Activated gamma-delta T cell treated with Interleukin-2 at 50 U/mL for 16 hours (primary cell): ENCODE measurements around the gene GALNT14.

Experiments used
- DNase-seq: peaks from one replicate; pipeline ENCODE4 v3.0.0-alpha.2; 2020

GALNT14 gene

DNA sequence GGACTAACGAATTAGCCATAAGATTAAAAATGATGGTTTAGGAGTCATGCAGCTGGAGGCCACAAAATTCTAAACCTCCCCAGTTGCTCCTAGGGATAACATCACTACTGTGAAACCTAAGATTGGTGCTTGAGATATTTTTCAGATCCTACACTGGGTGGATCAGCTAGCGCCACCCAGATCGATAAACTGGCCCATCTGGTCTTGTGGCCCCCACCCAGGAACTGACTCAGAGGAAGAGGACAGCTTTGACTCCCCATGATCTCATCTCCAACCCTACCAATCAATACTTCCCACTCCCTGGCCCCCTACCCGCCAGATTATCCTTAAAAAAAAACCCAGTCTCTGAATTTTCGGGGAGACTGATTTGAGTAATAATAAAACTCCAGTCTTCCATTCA is 5.5 kb downstream of the GALNT14 start:
- no peak for DNase-seq

DNA sequence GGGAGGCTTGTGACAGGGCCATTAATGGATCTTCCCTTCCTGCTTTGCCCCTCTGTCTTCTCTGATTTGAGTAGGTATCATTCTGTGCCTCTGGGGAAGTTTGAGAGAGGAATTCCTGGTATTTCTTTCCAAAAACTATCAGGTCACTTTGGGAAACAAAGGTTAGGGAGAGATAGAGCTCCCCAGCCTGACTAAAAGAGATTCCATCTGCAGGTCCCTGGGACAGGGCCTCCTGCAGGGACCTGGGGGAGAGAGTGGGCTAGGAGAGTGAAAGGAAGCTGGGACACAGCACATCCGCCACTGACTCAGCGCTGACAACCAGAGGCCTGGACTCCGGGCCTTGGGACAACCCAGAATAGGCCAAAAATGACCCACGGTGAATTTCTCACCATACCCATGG is 6.4 kb downstream of the GALNT14 start:
- DNase-seq: no peak

DNA sequence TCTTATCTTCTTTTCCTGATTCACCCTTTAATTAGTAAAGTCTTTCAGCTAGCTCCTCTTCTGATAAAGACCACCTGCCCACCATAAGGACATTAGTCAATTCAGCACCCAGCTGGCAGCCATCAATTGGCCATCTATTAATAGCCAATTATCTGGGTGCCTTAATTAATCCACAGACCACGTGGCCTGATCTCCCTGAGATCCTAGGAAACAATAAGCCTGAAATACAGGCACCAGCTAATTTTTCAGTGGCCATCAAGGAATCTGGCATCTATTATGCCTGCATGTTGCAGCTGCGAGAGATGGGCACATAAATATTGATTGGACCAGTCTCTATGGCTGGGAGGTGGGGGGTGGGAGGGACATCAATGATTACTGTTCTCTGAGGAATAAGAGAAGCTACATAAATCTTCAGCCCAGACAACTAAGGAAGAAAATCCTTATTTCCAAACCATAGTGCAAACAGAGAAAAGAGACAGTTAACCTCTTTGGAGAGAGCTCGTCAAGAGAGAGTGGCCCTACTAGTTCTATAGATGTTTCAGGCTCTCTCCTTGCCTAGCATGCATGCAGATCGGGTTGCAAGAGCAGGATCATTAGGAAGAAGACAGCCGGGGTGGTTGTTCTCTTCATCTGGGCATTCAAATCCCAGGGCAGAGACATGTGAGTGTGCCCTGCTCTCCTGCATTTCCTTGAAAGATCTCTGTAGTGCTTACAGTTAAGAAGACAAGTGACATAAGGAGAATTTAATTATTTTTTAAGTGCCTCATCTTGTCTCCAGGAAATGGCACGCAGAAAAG is 8.7 kb downstream of the GALNT14 start:
- DNase-seq: no peak

DNA sequence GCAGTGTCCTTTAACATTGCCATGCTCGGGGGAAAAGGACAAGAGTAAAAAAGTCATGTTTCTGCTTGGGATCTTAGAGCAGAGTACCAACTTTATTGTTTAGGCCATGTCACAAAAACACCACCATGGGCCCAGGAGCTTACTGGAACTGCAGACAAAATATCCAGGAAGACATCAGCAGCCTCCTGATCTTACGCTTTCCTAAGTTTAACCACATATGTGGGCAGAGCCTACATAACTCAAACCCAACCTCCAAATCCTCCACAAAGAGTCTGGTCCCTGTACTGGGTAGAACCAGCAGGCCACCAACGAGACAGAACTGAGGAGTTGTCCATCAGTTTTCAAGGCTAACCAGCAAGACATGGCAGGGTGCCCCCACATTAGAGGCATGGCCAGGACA is 10.3 kb downstream of the GALNT14 start:
- no peak for DNase-seq

DNA sequence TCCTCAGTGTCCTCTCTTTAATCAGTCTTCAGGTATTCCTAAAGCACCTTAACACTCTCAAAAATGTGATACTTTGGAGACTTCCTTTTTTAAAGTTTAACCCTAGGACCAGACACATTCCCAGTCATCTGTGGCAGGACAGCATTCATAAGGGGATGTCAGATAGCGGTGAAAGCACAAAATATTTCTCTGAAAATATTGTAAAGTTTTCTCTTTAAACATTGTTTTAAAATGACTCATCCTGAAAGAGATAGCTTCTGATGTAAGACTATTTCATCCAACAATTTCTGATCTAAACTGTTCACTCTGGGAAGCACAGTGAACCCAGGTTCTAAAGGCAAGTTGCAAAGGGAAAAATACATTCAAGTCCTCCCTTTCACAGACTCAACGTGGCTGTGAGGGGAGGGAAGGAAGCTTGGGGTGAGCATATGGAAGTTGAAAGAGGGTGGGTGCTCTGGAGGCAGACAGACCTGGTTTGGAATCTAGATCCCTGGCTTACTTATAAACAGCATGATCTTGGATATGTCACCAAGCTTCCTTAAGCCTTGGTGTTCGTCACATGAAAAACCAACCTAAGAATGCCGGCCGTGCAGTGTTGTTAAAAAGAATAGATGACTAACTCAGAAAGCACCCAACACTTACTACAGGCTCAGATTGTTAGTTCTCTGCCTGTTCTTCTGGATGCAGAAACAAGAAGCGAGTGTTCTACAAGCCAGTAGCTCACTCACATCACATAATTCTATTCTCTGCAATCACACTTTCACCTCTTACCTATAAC is 12.1 kb downstream of the GALNT14 start:
- DNase-seq: no peak

DNA sequence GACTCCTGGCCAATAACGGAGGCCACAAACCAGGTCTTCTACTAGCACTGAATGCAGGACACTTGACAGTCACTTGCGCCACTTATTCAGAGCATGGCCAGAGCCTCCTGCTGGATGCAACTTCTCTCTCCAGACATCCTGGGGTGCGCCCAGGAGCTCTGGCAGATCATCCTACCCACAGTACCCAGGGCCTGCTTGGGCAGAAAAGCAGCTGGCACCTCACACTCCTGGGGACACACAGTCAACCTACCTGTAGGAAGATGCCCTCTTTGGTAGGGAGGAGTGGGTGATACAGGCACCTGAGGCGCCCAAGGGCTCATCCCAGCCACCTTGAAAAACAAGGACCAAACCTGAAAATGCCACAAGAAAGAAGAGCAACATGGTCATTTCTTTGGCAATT is 13.3 kb downstream of the GALNT14 start:
- DNase-seq: no peak

DNA sequence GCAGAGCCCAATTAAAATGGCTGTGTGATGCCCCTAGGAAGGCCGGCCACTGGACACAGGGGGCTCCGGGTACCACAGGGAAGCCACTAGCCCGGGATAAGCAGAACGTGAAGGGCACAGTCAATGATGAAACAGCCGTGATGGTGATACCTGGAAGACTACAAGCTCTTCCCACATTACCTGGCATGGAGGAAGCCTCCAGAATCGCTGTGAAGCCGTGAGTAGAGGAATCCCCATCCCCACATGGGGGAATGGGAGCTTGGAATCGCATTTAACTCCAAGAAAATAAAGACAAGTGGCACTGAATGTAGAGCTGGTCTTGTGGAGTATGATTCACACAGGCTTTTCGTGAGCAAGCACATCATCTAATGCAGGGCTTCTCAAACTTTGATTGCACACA is 16.1 kb downstream of the GALNT14 start:
- no peak for DNase-seq

DNA sequence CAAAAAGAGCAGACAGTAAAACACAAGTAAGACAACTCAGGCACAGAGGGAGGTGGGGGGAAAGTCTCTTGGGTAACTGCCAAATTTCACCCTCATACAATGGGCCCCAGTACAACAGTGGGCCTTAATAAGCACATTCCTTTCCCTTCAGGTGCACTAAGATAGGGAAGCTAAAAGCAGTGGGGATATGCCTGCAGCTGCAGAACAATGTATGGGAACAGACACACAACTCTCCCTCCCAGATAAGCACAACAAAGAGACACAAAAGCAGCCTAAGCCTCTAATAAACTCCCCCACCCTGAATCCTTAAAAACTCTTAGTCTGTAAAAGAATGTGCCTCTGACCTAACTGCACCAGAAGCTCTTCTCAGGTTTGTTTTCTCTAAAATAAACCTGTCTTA is 24.5 kb downstream of the GALNT14 start:
- DNase-seq: no peak

DNA sequence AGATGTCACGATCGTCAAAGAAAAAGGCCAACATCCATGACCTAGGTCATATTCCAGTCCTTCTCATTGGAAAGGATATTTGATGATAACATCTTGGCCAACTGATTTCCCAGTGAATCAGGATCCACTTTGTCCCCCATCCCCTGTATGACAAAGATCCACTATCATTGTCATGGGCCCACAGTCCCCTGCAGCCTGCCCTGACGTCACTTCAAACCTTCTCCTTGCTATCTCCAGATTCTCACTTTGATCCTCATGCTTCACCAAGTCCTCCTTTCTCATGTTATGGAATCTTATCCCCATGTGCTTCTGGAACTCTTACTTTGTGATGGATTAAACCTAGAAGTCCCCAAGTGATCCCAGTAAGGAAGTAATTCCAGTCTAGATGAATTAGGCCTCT is 25.7 kb downstream of the GALNT14 start:
- no peak for DNase-seq

DNA sequence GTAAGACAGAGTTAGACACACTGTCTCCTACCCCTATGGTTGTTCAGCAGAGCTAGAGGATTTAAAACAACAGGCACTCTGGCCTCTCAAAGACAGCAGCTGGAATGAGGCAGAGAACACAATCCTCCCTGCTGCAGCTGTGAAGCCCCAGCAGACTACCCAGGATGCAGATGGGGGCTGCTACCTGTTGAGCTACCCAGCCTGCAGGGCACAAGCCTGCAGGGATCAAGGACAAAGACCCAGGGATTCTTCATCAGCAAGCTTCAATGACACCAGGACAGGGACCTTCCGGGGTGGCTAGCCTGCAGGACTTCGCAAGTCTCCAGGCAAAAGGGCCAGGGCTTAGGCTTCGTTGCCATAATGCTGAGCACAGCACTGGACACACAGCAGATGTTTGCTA is 27.2 kb downstream of the GALNT14 start:
- DNase-seq: no peak

DNA sequence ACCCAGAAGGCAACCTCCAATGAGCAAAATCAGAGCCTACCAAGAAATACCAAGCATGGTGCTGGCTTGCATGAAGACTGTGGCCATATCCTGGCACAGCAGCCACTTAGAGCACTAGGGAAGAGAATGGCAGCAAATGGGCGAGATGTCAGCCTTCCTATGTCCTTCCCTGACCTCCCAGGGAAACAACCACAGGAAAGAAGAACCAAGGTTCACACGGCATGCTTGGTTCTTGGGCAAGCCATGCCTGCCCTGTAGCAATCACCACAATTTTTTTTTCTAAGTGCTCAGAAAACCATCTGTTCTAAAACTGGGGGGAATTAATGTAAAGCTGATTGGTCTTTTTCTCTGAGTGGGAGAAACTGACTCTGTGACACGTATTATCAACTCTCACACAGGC is 27.8 kb downstream of the GALNT14 start:
- DNase-seq: no peak

DNA sequence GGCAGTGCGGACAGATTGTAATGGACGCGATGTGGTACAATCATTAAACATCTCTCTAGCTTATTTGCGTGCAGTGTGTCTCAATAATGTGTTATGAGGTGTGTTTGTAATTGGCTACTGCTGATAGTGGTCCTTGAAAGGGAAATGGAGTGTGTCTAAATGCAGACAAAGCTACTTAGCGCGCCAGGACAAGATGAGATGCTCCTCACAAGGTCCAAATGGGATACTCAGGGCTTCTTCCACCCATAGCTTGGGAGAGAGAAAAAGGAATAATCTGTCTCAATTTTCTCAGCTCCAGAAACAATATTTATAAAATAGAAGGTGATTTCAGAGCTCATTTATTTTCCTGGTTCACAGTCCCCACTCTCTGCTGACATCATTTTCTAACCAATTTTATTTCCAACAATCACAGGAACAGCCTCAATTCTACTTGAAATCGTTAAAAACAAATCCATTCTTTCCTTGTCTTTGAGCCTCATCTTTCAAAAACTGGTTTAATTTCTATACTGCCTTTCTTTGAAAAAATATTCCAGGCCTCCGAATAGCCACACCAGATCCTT is 28.5 kb downstream of the GALNT14 start:
- DNase-seq: no peak

DNA sequence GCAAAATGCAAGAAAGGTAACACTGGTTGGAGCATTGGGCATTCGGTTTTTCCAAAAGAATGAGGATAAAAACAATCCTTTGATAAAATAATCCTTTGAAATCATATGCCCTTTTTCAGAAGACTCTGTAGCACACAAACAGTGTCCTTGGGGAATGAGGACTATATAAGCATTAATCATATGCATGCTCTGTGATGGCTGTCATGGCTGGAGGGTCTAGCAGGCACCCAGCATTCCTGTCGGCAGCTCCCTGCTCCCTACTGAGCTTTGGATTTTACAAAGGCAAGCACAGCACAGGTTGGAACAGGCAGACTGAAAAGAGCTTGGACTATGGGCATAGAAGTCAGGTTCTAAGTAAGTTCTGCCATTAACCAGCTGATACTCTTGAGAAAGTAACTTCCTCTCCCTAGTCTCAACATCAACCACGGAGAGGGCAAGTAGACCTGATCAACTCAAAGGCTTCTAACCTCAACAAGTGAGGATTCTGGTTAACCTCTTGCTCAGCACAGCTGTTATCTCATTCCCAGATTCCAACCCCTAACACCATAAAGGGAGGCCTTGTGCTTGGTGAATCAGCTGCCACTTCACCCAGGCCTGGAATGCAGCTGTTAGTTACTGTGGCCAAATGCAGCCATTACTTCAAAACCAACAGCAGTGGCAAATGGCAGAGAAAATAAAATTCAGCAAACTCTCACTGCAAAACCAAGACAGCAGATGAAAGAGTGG is 29.5 kb downstream of the GALNT14 start:
- DNase-seq: no peak

DNA sequence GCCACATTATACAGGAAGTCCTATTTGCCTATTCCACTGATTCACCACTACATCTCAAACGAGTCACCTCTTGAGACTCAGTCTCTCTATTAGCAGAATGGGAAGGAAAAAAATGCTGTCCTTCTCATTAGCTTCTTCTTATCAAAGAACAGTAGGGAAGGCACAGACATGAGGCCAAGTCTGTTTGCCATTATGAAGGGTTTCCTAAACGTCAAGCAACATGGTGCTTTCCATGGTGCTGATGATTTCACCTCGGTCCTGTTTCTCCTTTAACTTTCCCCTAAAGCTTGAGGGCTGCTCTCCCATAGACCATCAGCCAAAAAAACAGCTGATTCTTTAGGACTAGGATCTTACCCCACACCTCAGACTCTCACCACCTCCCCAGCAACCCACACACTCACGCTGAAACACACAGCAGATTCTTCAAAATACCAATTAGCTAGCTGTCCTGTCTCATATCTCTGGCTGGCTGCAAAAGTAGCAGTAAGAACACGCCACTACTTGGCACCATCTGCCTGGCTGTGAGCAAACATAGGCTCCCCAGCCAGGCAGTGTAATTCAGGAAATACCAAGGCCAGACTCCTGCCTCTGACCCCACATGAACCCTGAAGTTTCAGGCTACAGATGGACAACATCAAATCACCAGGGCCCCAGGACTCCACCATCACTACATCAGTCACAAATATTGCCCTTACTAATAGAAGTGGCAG is 30.5 kb downstream of the GALNT14 start:
- DNase-seq: no peak

DNA sequence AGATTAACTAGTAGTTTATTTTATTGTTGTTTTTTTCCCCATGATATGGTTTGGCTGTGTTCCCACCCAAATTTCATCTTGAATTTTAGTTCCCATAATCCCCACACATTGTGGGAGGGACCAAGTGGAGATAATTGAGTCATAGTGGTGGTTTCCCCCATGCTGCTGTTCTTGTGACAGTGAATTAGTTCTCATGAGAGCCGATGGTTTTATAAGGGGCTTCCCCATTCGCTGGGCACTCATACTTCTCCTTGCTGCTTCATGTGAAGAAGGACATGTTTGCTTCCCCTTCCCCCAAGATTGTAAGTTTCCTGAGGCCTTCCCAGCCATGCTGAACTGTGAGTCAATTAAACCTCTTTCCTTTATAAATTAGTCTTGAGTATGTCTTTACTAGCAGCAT is 36.5 kb downstream of the GALNT14 start:
- DNase-seq: no peak

DNA sequence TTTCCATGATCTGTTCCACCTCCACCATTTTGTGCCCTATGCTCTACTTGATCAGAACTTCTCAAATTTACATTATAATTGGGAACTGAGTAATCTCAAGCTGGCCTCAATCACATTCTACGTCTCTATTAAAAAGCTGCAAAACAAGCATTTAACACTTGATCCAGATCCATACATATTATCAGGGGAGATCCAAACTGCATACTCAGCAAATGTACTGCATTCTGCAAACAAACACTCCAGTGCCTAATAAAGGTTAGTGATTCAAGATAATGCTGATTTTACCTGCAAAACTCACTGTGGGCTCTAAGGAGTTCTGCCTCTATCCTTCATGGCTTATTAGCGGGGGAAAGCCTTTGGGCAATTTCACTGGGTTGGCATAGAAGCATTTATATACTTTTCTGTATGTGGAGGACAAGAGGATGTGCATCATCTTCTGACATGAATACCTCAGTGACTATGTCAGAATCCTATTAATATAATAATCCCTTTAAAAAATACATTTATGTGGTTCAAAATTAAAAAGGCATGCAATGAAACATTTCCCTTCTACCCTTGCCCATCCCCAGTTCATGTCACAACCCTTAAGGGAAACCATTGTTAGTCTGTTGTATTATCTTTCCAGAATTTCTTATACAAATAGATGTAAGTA is 40.2 kb downstream of the GALNT14 start:
- no peak for DNase-seq

DNA sequence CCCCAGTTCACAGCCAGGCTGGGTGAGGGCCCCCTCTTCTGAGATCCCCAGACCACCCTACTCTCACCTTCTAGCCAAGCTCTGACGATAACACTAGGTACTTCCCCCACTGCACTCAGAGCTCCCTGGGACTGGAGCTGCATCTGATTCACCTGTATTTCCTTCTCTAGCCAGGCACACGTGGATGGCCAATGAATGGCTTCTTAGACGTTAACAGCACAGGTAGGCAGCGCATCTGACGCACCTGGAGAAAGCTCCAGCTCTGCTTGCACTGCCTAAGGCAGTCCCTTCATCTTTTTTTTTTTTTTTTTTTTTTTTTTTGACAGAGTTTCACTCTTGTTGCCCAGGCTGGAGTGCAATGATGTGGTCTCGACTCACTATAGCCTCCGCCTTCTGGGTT is 48.1 kb downstream of the GALNT14 start:
- no peak for DNase-seq

DNA sequence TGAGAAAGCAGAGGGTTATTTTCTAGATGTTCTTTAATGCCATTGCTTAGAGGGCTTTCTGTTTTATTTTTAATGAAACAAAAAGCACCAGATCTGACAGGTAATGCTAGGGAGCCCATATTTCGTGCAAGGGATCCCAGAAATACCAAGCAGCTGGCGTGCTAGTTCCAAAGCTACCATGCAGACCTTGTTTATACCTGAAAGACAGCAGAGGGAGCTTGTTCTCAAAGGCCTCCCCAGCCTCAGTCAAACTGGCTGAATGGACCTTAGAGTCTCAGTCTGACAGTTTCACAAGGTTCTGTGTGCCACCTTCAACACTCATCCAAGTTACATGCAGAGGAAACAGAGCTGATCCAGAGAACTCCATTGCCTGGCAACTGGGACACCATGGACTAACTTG is 48.6 kb downstream of the GALNT14 start:
- no peak for DNase-seq

DNA sequence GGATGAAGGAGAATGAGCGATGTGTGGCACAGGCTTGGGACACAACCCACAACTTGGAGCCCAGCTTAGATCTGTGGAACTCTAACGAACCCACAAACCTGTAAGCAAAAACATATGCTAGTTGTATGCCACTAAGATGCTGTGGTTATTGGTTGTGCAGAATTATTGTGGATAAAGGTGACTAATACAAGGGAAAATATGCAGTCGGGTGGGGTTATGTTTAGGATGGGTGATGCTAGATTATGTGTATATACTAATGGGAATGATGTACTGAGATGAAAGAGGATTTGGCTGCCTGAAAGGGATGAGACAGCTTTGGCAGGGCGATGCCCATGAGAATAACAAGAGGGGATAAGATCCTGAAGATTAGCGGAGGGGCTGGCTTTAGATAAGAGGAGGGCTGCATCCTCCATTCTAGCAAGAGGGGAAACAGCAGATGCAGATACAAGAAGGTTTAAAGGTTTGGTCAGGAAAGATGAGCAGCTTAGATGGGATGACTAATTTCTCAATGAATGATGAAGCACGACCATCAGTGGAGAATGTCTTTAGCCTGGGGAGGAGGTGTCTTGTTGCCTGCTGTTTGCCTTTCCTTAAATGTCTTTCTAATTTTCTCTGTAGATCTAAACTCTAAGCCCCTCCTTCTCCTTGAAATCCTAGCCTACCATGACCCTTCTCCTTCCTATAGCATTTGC is 49.6 kb downstream of the GALNT14 start:
- DNase-seq: no peak

DNA sequence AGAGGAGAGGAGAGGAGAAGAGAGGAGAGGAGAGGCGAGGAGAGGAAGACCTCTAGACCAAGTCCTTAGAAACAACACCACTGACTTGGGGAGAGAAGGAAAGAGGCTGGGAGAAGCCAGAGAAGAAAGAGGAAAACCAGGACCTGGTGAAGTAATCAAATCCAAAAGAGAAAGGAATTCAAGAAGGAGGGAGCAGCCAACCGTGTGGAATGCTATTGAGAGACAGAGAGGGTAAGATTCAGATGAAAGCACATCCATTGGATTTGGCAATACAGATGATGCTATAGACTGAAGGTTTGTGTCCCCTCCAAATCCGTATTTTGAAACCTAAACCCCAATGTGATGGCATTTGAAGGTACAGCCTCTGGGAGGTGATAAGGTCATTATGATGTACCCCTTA is 50.7 kb downstream of the GALNT14 start:
- no peak for DNase-seq

DNA sequence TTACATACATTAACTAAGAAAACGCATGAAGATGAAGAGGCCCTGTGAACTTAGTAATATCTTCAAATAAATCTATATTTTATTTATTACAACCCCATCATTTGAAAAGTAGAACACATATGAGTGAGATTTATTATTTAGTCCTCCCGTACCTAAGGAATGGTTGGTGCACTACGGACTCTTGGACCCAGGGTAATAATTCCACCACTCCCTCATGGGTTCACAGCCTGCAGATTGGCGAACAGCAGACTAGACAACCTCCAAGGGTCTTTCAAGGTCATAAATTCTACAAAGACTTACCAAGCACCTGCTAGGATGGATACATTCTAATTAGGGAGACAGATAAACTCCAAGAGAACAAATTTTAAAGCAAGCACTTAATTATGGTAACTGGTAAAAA is 51.6 kb downstream of the GALNT14 start:
- DNase-seq: no peak
